PC-3 (cell line): ENCODE results near the gene CCDC24. TPM values are rescaled to one million over a fixed set of nuclear protein-coding genes. Genes with fewer than 3 reads are reported as not detected.

Experiments used
- ATAC-seq: fragments of 200-7000 bp; cut with Tn5 transposase; 2 replicates; pipeline ENCODE4 v1.9.1; 2020; ENCODE audit warnings: mild to moderate bottlenecking, moderate library complexity
- BruUV-seq: library from RNA; stranded (reverse); fragments of 400-500 nt; replicated peaks from 2 replicates; lab custom pipeline; 2021; lab: Mats Ljungman, UMichigan
- CTCF ChIA-PET: fragments of 300-600 bp; sonication (Branson Sonifier 250); formaldehyde crosslinking; loops from one replicate; lab custom pipeline; 2022; ENCODE audit warnings: antibody characterized with exemption; lab: Charles Lee
- POLR2A ChIA-PET: fragments of 300-600 bp; sonication (Branson Sonifier 250); formaldehyde crosslinking; loops from one replicate; lab custom pipeline; 2022; ENCODE audit warnings: antibody characterized with exemption; ENCODE audit not compliant: unreplicated experiment; lab: Charles Lee
- DNase-seq: peaks from one replicate; pipeline ENCODE4 v3.0.0-alpha.2; 2015
- H2AFZ ChIP-seq: fragments of 300-600 bp; sonication (generic); 2 replicates; pipeline ENCODE4 v1.6.0; 2016; ENCODE audit warnings: antibody characterized with exemption, low read length
- H3F3A ChIP-seq: fragments of 300-600 bp; sonication (generic); one replicate; pipeline ENCODE4 v1.6.0; 2017; ENCODE audit warnings: antibody characterized with exemption, low read length, control low read depth, mild to moderate bottlenecking; ENCODE audit not compliant: unreplicated experiment
- H3K27ac ChIP-seq: fragments of 300-600 bp; sonication (generic); 2 replicates; pipeline ENCODE4 v1.5.1; 2016; ENCODE audit warnings: mild to moderate bottlenecking, low read length
- H3K27me3 ChIP-seq: fragments of 300-600 bp; sonication (generic); 2 replicates; pipeline ENCODE4 v1.6.1; 2016; ENCODE audit warnings: low read length, mixed read lengths
- H3K36me3 ChIP-seq: fragments of 300-600 bp; sonication (generic); 2 replicates; pipeline ENCODE4 v1.6.1; 2016; ENCODE audit warnings: low read depth, mixed run types, low read length, mixed read lengths
- H3K4me1 ChIP-seq: fragments of 300-600 bp; sonication (generic); 2 replicates; pipeline ENCODE4 v1.5.1; 2016; ENCODE audit warnings: low read length; ENCODE audit not compliant: insufficient read depth
- H3K4me2 ChIP-seq: fragments of 300-600 bp; sonication (generic); 2 replicates; pipeline ENCODE4 v1.6.0; 2016; ENCODE audit warnings: low read length
- H3K4me3 ChIP-seq: fragments of 300-600 bp; sonication (generic); 2 replicates; pipeline ENCODE4 v1.5.1; 2016; ENCODE audit warnings: mild to moderate bottlenecking, low read length, mixed read lengths
- H3K79me2 ChIP-seq: fragments of 300-600 bp; sonication (generic); 2 replicates; pipeline ENCODE4 v1.6.1; 2017; ENCODE audit warnings: low read length, mixed read lengths
- H3K9ac ChIP-seq: fragments of 300-600 bp; sonication (generic); 2 replicates; pipeline ENCODE4 v1.6.0; 2016; ENCODE audit warnings: mild to moderate bottlenecking, low read length
- H3K9me2 ChIP-seq: fragments of 300-600 bp; sonication (generic); replicated peaks from 2 replicates; pipeline ENCODE4 v1.6.1; 2016; ENCODE audit warnings: mixed run types, low read length, mixed read lengths
- H3K9me3 ChIP-seq: fragments of 300-600 bp; sonication (generic); 2 replicates; pipeline ENCODE4 v1.6.1; 2016; ENCODE audit warnings: low read length, mixed read lengths
- H4K20me1 ChIP-seq: fragments of 300-600 bp; sonication (generic); 2 replicates; pipeline ENCODE4 v1.6.1; 2016; ENCODE audit warnings: low read length, mixed read lengths
- EZH2 ChIP-seq: fragments of 300-600 bp; sonication (generic); IDR thresholded peaks from one replicate; pipeline ENCODE4 v1.6.1; 2017; ENCODE audit warnings: antibody characterized with exemption, mild to moderate bottlenecking, low read length; ENCODE audit not compliant: unreplicated experiment
- EZH2phosphoT487 ChIP-seq: fragments of 300-600 bp; sonication (generic); IDR thresholded peaks from 2 replicates; pipeline ENCODE4 v1.6.1; 2018; ENCODE audit warnings: mild to moderate bottlenecking, antibody characterized with exemption, low read length, borderline replicate concordance
- intact Hi-C: fragments of 100-400 bp; cut with micrococcal nuclease; formaldehyde crosslinking; loops from 2 replicates; pipeline ENCODE4 v1.9.0; 2023
- total RNA-seq: library from RNA; depleted of rRNA; stranded (reverse); fragments of >200 nt; gene quantifications from 2 replicates; pipeline ENCODE4 v1.2.3, GENCODE V29; 2014
- TF ChIP-seq, protein P1 (sequence below): fragments of 300-600 bp; sonication (generic); conservative IDR thresholded peaks from 2 replicates; pipeline ENCODE4 v1.5.1; 2017; ENCODE audit warnings: antibody characterized with exemption, low read depth, mild to moderate bottlenecking, low read length

CCDC24 gene
- total RNA-seq, 1 experiment from 2014 or later: 10.1 TPM

DNA sequence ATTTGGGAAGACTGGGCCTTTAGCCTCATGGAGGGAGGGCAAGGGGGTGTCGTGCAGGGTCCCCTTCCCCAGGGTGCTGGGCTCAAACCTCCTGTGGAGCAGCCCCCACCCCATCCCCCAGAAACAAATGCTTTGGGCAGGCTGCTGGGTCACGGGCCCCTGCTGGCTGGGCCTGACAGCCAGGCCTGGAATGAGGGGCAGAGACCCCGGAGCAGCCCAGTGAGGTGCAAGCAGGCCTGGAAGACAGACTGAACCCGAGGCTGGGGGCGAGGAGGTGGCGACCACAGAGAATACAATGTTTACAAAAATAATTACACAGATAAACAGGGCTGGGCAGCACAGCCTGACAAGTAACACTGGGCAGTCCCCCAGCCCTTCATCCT, 5.3 kb downstream of the CCDC24 start:
- BruUV-seq: no TSS peak
- Histone ChIP-seq H2AFZ (no peak overlapping the region), H3K9me3 (no peaks in the 10 kb centered on the region), H3F3A (no peaks in the 10 kb centered on the region), H3K27me3 (no peaks in the 10 kb centered on the region), H3K4me3 (no peak overlapping the region), H3K9me2 (no peaks in the 10 kb centered on the region), H3K4me2 (no peak overlapping the region), H3K9ac (no peak overlapping the region), H3K79me2 (no peaks in the 10 kb centered on the region), H3K27ac (no peak overlapping the region), H4K20me1 (no peaks in the 10 kb centered on the region), H3K36me3 (no peaks in the 10 kb centered on the region), H3K4me1 (peaks cover 9% of the 10 kb centered on the region; the same call in 1 of the 2 replicates)
- no peak for ATAC-seq
- intact Hi-C loops: no loop called here
- TF ChIP-seq, protein P1, sequence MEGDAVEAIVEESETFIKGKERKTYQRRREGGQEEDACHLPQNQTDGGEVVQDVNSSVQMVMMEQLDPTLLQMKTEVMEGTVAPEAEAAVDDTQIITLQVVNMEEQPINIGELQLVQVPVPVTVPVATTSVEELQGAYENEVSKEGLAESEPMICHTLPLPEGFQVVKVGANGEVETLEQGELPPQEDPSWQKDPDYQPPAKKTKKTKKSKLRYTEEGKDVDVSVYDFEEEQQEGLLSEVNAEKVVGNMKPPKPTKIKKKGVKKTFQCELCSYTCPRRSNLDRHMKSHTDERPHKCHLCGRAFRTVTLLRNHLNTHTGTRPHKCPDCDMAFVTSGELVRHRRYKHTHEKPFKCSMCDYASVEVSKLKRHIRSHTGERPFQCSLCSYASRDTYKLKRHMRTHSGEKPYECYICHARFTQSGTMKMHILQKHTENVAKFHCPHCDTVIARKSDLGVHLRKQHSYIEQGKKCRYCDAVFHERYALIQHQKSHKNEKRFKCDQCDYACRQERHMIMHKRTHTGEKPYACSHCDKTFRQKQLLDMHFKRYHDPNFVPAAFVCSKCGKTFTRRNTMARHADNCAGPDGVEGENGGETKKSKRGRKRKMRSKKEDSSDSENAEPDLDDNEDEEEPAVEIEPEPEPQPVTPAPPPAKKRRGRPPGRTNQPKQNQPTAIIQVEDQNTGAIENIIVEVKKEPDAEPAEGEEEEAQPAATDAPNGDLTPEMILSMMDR: no peak
- TF ChIP-seq EZH2: no peak
- no peak for TF ChIP-seq EZH2phosphoT487
- POLR2A ChIA-PET: no interaction called here
- CTCF ChIA-PET: no interaction called here
- DNase-seq: no peak

DNA sequence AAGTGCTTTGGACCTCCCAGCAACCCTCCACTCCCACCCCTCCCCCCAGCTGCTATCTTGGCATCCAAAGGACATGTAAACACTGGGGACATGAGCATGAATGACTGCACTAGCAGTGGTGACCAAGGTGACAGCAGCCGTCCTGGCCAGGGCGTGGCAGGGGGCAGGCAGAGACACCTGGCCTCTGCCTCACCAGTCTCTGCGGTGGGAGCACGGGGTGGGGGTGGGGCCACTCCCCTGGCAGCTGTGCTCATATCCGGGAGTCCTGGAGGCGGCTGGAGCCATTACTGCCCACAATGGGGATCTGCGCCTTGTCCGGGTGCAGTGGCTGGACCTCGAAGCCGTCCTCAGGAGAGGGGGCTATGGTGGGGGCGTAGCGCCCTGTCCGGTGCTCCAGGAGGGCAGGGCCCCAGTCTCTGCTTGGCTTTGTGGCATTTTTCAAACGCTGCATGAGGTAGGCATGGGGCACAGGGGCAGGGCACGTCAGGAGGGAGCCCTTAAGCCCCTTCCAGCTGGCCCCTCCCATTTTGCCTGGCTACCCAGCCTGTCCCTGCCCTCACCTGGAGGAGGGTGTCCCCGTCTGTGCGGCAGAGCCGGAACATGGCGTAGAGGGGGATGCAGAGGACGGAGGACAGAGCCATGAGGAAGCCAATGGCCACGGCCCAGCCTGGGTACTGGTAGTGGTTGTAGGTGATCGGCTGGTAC, 6.0 kb downstream of the CCDC24 start:
- BruUV-seq: no TSS peak
- Histone ChIP-seq H3K4me1 (0 out of 2 replicates have a peak, but pooled peaks cover 4% of the 10 kb centered on the region), H3K27ac (no peak overlapping the region), H3K4me3 (no peak overlapping the region), H3F3A (no peaks in the 10 kb centered on the region), H4K20me1 (no peaks in the 10 kb centered on the region), H3K4me2 (no peak overlapping the region), H3K9ac (no peak overlapping the region), H3K9me3 (no peaks in the 10 kb centered on the region), H3K79me2 (no peaks in the 10 kb centered on the region), H3K27me3 (no peaks in the 10 kb centered on the region), H3K36me3 (0 out of 2 replicates have a peak, but pooled peaks cover 4% of the 10 kb centered on the region), H3K9me2 (no peaks in the 10 kb centered on the region), H2AFZ (no peak overlapping the region)
- POLR2A ChIA-PET: no interaction called here
- CTCF ChIA-PET: no interaction called here
- intact Hi-C loops: no loop called here
- no peak for TF ChIP-seq EZH2
- TF ChIP-seq, protein P1: no peak
- TF ChIP-seq EZH2phosphoT487: no peak
- ATAC-seq: no peak
- DNase-seq: no peak

DNA sequence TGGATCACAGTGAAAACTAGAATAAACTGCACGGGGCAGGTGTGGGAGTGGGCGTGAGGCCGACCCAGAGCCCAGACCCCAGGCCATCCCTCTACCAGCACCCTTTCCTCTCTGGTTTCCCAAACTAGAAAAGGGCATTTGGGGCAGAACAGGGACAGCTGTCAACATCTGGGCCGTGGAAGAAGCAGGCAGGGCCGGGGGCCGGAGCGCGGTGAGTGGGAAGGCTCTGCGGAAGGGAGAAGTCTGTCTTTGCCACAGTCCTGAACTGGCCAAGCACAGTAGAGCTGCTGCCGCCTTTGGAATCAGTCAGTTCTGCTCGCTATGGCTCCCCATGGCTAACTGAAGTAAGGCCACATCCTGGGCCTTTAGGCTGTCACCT, 6.6 kb downstream of the CCDC24 start:
- H4K20me1 ChIP-seq: no peaks in the 10 kb centered on the region
- H3K9me3 ChIP-seq: no peaks in the 10 kb centered on the region
- TF ChIP-seq EZH2phosphoT487 (no peak), EZH2 (no peak)
- TF ChIP-seq, protein P1: no peak
- DNase-seq: no peak
- H3K4me1 ChIP-seq: no peaks in the 10 kb centered on the region
- CTCF ChIA-PET: no interaction called here
- no peak overlapping the region for H3K27ac ChIP-seq
- no peaks in the 10 kb centered on the region for H3K9me2 ChIP-seq
- H3F3A ChIP-seq: no peaks in the 10 kb centered on the region
- no peaks in the 10 kb centered on the region for H3K27me3 ChIP-seq
- 0 out of 2 replicates have a peak, but pooled peaks cover 4% of the 10 kb centered on the region for H3K36me3 ChIP-seq
- H2AFZ ChIP-seq: no peak overlapping the region
- intact Hi-C loops: no loop called here
- no peak for ATAC-seq
- no peak overlapping the region for H3K4me3 ChIP-seq
- no peak overlapping the region for H3K9ac ChIP-seq
- no TSS peak for BruUV-seq
- POLR2A ChIA-PET: no interaction called here
- no peak overlapping the region for H3K4me2 ChIP-seq
- H3K79me2 ChIP-seq: no peaks in the 10 kb centered on the region
